A172 (cell line): ENCODE results near the gene IDUA. TPM values are rescaled to one million over a fixed set of nuclear protein-coding genes. Genes with fewer than 3 reads are reported as not detected.

Experiments used
- DNase-seq: peaks from one replicate; pipeline ENCODE4 v3.0.0-alpha.2; 2015; ENCODE audit warnings: low spot score
- total RNA-seq: library from RNA; depleted of rRNA; stranded (reverse); fragments of >200 nt; shearing (Covaris generic); gene quantifications from 2 replicates; pipeline ENCODE4 v1.2.3, GENCODE V29; 2014

The IDUA gene
- total RNA-seq, 1 experiment from 2014 or later: 14.1 TPM

GRCh38 chr4:1000686-1001260 is 13.9 kb downstream of the IDUA start:
- DNase-seq: no peak

GRCh38 chr4:1001561-1002130 is 14.8 kb downstream of the IDUA start:
- DNase-seq: no peak

GRCh38 chr4:1002131-1002630 is 15.3 kb downstream of the IDUA start:
- no peak for DNase-seq

GRCh38 chr4:1002631-1003251 is 15.9 kb downstream of the IDUA start:
- no peak for DNase-seq

- DNase-seq: no peak
Observed at GRCh38 chr4:1003271-1004070, 16.6 kb downstream of the IDUA start.

- no peak for DNase-seq
Observed at GRCh38 chr4:1004071-1004418, 17.2 kb downstream of the IDUA start.

GRCh38 chr4:1004557-1005485 is 18.0 kb downstream of the IDUA start:
- no peak for DNase-seq

- DNase-seq: no peak
Observed at GRCh38 chr4:1006856-1007255, 20.0 kb downstream of the IDUA start.

- no peak for DNase-seq
Observed at GRCh38 chr4:1008840-1009541, 22.1 kb downstream of the IDUA start.

GRCh38 chr4:1009542-1010394 is 22.9 kb downstream of the IDUA start:
- DNase-seq: no peak

- no peak for DNase-seq
Observed at GRCh38 chr4:1010395-1011021, 23.7 kb downstream of the IDUA start.

GRCh38 chr4:1011022-1011665 is 24.3 kb downstream of the IDUA start, which contains the start of gene FGFRL1:
FGFRL1 (plus strand) TSS chr4:1011626; CDS start chr4:1012486, 860 bp downstream.
- DNase-seq: peak; percentile 67

- DNase-seq: no peak
Observed at GRCh38 chr4:1011666-1012033, 24.8 kb downstream of the IDUA start.

GRCh38 chr4:1012034-1012739 is 25.3 kb downstream of the IDUA start:
- peak; percentile 43 for DNase-seq

GRCh38 chr4:1013225-1014073 is 26.6 kb downstream of the IDUA start:
- DNase-seq: no peak

- DNase-seq: no peak
Observed at GRCh38 chr4:1014291-1015167, 27.7 kb downstream of the IDUA start.
